NCI-H1436 treated with DMSO at 0.1 percent for 48 hours (cell line): ENCODE results near the gene APBB1IP.

Experiments
- DNase-seq: peaks from one replicate; lab custom pipeline; 2025; lab: John Stamatoyannopoulos, UW

Gene APBB1IP

DNA sequence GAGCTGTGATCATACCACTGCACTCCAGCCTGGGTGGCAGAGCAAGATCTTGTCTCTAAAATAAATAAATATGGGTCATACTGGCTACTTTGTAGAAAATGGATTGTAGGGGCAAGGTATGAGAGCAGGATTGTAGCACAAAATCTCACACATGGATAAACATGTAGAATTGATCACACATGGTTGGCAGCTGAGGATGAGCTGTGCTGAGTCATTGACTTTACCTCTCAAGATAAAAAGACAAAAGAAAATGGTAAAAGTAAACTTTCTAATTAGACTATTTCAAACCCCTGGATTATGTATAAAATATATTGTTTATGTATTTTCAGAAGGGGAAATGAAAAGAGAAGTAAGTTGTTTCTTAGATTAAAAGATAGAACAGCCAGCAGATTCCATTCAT, 69.3 kb downstream of the APBB1IP start:
- no peak for DNase-seq

DNA sequence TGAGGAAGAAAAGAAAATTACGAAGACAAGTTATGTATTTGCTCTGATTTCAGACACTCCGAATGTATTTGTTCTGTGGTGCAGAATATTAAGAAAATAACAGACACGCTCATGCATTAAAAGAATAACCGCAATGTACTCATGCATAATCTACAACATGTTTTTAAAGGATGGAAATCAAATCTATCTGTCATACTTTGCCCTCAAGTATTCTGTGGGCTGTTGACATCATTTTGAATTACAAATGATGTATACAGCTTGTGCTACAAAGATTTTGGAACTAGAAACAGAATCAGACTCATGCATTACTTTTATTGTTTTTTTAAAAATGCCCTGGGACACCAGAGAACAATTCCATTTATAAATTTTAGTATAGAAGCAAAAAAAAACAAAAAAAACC, 69.9 kb downstream of the APBB1IP start:
- DNase-seq = no peak

DNA sequence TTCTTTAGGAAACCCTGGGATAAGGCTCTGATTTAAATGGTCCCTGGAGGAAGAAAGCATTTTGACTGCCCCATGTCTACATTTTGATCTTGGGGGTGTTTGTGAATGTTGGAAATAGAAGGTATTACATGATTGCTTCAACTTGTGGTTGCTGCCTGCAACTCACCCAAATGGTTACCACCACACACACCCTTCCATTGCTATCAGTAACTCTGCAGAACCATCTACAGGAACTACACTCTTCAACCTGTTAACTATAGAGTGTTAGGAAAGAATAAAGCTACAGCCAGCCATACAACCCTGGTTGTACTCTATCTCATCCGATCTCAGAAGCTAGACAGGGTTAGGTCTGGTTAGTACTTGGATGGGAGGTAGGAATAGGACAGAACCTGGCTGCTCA, 71.2 kb downstream of the APBB1IP start:
- no peak for DNase-seq

DNA sequence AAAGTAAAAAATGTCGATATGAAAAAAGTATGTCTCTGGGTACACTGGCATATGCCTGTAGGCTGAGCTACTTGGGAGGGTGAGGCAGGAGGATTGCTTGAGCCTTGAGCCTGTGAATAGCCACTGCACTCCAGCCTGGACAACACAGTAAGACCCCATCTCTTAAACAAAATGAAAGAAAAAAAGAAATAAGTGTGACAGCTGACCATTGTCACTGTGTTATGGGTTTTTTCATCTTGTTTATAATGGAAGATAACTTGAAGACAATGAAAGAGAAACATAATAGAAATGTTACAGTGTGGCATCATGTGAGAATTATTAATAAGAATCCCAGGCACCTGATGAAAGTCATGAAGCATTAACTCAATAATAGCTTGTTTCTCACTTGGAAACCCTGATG, 75.0 kb downstream of the APBB1IP start:
- DNase-seq = no peak

DNA sequence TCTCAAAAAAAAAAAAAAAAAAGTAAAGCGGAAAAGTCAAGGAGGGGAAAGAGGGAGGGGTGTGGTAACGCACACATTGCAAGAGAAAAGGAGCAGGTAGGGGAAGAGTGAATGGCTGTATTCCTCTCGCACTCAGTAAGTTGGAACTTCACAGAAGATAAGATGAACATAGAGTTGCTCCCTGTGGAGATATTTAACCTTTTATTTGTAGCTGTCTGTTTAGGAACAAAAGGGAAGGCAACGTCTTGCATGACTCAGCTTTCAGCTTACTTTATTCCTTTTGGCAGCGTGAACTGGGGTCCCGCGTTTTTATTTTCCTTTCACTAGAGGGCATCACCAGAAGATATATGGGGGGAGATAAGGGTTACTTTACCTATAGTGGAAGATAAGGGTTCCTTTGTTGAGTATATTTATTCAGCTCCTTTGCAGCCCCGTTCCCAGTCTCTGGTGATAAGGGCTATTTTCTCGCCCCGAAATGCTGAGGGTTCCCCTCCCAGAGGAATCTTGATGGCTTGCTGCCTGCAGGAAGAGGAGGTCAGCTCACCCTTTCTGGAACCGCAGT, 78.5 kb downstream of the APBB1IP start:
- DNase-seq = no peak

DNA sequence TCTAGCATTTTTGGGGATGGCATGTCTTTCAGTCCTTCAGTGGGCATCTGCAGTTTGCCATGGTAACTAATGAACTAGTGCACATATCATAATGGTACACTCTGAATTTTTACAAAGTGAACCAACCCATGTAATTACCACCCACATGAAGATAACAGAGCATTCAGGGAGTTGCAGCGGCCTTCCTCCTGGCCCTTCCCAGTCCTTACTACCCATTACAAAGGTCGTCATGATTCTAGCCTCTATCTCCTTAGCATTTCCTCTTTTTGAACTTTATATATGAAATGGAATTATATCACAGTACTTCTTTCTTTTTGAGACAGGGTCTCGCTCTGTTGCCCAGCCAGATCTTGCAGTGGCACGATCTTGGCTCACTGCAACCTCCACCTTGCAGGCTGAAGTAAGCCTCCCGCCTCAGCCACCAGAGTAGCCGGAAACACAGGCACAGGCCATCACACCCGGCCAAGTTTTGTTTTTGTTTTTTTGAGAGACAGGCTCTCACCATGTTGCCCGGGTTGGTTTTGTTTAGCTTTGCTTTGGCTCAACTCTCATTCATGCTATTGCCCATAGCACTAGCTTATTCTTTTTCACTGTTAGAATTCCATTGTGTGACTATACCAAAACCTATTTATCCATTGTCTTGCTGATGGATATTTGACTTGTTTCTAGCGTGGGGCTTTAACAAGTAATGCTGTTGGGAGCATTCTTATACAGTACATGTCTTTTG, 79.2 kb downstream of the APBB1IP start:
- DNase-seq = no peak

DNA sequence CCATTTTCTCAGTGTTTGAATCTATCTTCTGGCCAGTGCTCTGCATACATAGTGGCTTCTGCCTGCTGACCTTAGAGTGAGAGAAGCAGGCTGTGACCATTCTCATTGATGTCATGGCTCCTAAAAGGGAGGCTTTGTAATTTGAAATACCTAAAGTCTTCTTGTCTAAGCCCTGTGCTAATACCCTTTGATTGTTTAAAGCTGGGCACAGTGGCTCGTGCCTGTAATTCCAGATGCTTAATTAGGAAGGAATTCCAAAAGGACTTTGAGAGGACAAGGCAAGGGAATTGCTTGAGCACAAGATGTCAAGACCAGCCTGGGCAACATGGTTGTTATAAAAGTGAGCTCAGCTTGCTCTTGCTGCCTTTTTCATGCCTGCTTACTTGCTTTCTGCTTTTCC, 81.7 kb downstream of the APBB1IP start:
- DNase-seq = no peak

DNA sequence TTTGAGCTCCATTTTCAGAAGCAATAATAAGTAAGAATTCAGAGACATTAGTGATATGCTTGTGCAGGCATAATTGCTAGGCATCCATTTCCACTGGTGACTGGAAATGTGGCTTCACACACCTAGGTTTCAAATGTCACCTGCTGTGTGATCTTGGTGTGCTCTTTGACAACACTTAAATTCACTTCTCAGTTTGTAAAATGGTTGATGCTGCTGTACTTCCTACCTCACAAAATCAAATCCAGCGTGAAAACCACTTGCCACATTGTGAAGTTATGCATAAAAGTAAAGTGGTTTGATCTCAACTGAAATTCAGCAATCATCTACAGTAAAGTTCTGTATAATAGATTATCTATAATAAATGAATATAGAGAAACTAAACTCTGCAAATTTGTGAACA, 82.4 kb downstream of the APBB1IP start:
- no peak for DNase-seq

DNA sequence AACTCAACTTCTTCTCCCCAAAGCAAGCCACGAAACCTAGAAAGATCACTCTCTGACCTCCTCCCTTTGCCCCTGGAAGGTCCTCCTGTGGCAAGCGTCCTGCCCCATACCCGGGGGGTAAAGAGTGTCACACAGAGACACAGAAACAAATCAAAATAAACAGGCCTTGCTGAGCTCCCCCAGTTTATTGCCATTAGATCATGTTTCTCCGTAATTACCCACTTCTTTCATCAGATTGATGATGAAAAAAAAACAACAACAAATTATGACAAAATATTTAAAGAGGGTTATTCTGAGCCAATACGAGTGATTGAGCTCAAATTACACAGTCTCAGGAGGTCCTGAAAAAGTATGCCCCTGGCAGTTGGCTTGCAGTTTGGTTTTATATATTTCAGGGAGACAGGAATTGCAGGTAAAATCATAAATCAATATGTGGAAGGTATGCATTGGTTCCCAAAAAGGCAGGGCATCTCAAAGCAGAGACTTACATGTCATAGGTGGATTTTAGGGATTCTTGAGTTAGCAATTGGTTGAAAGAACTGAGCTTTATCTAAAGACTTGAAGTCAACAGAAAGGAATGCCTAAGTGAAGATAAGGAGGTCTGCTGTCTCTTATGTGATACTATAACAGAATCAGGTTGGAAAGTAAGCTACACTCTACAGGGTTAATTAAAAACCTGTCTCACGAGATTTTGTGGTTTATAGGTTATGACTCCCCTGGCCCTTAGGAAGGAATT, 86.2 kb downstream of the APBB1IP start:
- DNase-seq = no peak

DNA sequence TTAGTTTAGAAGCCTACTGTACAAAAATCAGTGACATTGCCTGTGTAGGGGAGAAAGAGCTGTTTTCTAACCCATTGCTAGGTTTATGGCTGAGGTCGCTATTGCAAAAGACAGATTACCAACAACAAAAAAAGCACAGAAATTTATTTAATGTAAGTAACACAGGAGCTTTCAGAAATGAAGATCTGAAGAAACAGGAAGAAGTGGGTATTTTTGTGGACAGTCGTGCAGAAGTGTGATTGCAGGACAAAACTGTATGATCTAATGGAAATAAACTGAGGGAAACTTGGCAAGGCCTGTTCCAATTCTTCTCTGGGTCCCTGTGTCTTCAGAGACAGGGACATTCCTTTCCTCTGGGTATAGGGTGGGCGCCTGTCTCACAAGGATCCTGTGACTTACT, 87.4 kb downstream of the APBB1IP start:
- DNase-seq = no peak

DNA sequence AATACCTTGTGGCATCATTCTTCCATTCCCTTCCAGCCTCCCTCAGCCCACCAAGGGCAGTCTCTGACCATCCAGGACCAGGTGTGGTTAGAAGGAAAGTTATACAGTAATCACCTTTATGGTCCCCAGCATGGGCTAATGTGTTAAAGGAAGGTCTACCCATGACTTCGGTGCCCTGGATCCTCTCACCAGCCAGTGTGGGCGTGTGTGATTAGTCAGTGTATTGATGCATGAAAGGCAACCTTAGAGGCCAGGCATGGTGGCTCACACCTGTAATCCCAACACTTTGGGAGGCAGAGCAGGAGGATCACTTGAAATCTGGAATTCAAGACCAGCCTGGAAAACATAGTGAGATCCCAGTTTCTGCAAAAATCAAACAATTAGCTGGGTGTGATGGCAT, 88.9 kb downstream of the APBB1IP start:
- no peak for DNase-seq

DNA sequence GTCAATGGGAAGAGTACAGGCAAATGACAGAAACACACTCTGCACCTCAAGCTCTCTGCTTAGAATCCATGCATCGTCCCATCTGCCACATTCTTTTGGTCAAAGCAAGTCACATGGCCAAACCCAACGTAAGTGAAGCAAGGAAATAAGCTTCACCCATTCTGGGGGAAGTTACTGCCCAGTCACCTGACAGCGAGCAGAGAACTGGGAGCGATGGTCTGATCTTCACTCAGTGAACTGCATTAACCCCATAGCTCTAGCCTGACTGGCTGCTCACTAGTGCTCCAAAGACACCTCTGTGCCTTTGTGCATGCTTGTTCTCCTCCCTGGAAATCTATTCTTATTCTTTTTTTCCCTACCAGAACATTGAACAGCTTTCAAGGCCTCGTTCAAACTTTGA, 89.9 kb downstream of the APBB1IP start:
- DNase-seq = no peak

DNA sequence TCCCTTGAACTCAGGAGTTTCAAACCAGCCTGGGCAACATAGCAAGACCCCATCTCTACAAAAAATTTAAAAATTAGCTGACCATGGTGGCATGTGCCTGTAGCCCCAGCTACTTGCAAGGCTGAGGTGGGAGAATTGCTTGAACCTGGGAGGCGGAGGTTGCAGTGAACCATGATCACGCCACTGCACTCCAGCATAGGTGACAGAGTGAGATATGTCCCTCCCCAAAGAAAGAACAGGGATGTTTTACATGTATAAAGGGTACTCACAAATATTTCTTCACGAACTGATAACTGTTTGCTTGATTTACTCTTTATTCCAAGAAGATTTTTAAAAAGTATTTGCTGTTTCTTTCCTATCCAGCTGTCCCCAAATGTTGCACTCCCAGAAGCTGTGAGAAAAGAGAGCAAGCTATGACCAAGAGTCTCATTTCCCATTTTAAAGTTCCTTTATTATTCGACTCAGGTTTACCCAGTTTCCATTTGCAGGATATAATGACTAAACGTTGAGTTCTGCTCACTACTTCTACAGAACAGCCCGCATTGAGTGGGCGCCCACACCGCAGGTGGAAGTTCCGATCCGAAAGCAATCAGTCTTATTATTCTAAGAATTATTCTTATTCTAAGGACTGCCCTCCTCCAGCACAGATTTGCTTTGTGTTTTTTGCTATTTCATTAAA, 90.7 kb downstream of the APBB1IP start:
- no peak for DNase-seq

DNA sequence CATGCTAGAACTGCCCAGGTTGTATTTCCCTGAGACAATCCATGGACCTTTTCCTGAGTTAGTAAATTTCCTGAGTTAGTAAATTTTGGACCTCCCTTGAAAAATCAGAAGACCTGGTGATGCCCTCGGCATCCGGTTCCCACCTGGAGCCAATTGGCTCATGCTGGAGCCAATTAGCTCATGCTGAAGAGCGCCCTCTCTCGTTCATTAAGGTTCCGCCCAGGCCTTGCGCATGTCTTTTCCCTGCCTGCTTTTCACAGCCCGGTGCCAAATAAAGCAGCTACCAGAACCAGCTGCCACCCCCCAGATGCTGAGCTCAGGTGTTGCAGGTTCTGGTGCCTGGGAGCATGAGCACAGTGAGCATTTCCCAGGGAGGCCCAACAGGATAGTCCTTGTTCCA, 96.2 kb downstream of the APBB1IP start:
- DNase-seq = no peak

DNA sequence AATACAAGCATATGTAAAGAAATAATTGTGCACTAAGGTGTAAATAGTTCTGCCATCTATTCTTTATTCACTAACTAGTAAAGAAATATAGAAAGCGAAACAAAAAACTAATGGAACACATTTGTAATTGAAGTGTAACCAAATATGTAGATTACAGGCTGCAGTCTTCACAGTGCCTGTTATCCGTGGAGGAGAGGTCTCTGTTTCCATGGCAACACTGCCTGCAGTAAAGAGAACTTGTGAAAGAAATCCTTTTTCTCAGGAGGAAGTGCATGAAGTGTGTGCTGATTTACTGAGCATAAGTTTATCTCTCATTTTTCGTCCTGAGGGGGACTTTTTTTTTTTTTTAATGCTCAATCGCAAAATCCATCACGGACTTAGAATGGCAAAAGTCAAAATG, 102.5 kb downstream of the APBB1IP start:
- no peak for DNase-seq

DNA sequence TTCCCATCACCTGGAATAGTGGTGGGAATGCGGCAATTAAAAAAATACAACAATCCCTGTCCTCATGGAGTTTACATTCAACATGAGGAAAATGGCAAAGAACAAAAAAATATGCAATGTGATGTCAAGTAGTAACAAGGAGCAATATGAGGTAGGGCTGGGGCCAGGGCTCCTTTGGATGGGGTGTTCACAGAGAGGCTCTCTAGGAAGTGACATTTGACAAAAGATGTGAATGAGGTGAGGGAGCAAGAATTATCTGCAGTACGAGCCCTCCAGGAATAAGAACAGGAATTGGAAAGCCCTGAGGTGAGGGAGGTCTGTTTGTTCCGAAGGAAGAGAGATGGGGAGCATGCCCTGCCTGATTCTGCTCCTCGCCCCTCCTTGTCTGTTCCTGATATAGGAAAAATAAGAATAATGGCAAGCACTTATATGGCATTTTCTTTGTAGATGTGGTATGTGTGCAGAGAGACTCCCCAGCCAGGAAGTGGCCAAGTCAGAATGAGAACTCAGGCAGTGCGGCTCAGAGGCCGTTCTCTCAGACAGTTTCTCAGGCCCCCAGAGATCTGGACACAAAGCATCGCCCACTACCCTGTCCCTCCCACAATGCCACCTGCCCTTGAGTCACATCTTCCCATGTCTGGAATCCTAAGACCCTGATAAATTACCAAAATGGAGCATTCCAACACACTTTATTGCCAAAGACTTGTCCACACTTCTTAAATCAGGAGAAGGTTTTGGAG, 105.6 kb downstream of the APBB1IP start:
- no peak for DNase-seq

DNA sequence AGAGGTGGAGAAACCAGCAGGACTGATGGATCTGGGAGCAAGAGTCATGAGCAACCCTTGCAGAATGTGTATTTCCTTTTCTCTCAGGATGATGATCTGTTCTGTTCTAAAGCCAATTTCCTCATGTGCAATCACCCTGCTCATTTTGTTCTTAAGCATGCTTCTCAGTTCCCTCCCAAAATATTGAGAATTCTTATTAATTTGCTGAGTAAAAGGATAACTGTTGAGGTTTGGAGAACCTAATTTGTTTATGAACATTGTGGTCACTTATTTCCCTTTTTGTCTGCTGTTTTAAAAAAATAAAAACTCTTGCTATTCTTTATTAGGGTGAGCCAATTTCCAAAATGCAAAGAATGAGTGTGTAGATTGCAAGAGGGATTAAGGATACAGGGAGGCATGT, 106.8 kb downstream of the APBB1IP start:
- no peak for DNase-seq

DNA sequence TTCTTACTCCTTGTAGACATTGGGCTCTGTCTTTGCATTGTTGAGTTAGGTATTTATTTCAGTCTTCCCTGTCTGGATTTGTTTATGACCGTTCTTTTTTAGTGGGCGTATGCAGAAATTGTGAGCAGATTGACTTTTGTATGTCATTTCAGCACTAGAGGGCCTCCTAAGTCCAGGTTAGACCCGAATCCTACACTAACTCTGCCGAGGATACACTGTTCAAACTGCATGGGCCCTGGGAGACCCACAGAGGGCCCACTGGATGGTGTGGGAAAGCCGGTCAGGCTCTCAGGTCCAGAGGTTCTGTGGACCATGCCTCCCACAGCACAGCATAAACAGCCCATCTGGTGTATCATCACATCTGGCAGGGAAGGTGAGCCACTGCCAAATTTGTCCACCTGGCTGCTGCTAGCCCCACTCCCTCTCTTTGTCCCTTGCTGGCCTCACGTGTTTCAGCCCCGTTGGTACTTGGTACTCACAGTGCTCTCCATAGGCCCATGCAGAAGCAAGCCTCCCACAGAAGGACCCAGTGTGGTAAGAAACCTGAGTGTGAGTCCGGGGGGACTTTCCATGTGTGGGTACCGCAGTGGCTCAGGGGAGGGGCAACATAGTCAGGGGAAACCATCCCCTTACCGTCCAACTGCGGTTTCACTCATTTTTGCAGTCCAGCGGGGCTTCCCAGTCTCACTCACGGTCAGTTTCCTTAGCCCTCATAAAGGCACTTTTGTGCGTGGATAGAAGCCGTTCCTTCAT, 112.8 kb downstream of the APBB1IP start:
- DNase-seq = no peak

DNA sequence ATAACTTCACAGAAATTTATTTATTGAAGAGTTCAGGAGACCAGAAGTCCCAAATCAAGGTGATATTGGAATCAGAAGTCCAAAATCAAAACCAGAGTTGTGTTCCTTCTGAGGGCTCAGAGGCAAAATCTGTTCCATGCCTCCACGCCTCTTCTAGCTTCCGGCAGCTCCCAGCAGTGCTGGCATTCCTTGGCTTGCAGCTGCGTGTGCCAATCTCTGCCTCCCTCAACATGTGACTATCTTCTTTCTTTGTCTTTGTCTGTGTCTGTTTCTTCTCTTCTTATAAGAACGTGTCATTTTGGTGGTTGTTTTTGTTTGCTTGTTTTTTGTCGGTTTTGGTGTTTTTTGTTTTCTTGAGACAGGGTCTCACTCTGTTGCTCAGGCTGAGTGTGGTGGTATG, 116.1 kb downstream of the APBB1IP start:
- DNase-seq = no peak

DNA sequence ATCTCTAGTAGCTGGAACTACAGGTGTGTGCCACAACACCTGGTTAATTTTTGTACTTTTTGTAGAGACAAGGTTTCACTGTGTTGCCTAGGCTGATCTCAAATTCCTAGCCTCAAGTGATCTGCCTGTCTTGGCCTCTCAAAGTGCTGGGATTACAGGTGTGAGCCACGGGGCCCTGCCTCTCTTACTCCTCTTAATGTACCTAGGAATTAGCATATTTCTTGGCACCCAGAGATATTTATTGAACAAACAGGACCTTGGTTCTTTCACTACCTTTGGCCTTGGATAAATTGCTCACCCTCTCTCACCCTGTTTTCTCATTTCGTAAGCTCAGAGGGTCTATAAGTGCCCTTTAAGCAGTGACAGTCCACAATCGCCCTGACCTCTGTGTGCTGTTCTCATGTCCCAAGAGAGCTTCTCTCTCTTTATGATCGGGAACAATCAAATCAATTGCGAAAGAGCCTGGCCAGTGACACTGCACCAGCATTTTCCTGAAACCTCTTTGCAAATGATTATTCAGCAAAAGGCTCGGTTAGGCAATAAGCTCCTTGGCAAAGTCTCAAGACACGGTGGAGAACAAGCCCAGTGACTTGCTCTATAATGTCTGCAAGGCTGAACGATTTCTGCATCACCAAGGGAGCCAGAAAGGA, 117.7 kb downstream of the APBB1IP start:
- DNase-seq = no peak
